SK-N-SH treated with all-trans-retinoic acid at 6 μM for 48 hours (cell line): ENCODE data around the gene PGS1.

Experiments used
- PATZ1 ChIP-seq: fragments of 250-450 bp; sonication (Bioruptor Pico); IDR thresholded peaks from 2 replicates; pipeline ENCODE4 v1.8.0; 2020; ENCODE audit warnings: mild to moderate bottlenecking, moderate library complexity, borderline replicate concordance
- SNAI2 ChIP-seq: fragments of 250-450 bp; sonication (Bioruptor Pico); IDR thresholded peaks from 2 replicates; pipeline ENCODE4 v1.5.0; 2020; ENCODE audit warnings: mild to moderate bottlenecking, moderate library complexity
- TCF4 ChIP-seq: fragments of 250-450 bp; sonication (Bioruptor Pico); IDR thresholded peaks from 2 replicates; pipeline ENCODE4 v1.8.0; 2021; ENCODE audit warnings: mild to moderate bottlenecking, moderate library complexity, borderline replicate concordance
- TSHZ2 ChIP-seq: fragments of 250-450 bp; sonication (Bioruptor Pico); IDR thresholded peaks from 2 replicates; pipeline ENCODE4 v1.5.0; 2020; ENCODE audit warnings: mild to moderate bottlenecking, moderate library complexity
- ZFP3 ChIP-seq: fragments of 250-450 bp; sonication (Bioruptor Pico); IDR thresholded peaks from 2 replicates; pipeline ENCODE4 v1.5.0; 2020; ENCODE audit warnings: mild to moderate bottlenecking, moderate library complexity
- ZNF565 ChIP-seq: fragments of 450-650 bp; formaldehyde crosslinking; conservative IDR thresholded peaks from 2 replicates; pipeline ENCODE4 v1.5.0; 2020; ENCODE audit warnings: low read depth, mild to moderate bottlenecking, moderate library complexity
- ZNF70 ChIP-seq: fragments of 450-650 bp; formaldehyde crosslinking; IDR thresholded peaks from 2 replicates; pipeline ENCODE4 v1.5.0; 2020; ENCODE audit warnings: mild to moderate bottlenecking, moderate library complexity
- ZNF8 ChIP-seq: fragments of 450-650 bp; formaldehyde crosslinking; IDR thresholded peaks from 2 replicates; pipeline ENCODE4 v1.5.0; 2020; ENCODE audit warnings: mild to moderate bottlenecking, moderate library complexity

GRCh38 chr17:78408476-78409050 is 30.1 kb downstream of the PGS1 start:
- TF ChIP-seq TCF4 (CRISPR knock-in tag) (no peak), ZNF8 (no peak), PATZ1 (CRISPR knock-in tag) (no peak), ZNF70 (CRISPR knock-in tag) (no peak), TSHZ2 (no peak), ZFP3 (CRISPR knock-in tag) (no peak), SNAI2 (CRISPR knock-in tag) (no peak), ZNF565 (no peak)
